GM19035 (cell line): ENCODE data around the gene ATXN1.

Experiments
- ATAC-seq: cut with Tn5 transposase; IDR thresholded peaks from one replicate; pipeline ENCODE4 v1.9.1; 2021; ENCODE audit not compliant: unreplicated experiment

The ATXN1 gene

DNA sequence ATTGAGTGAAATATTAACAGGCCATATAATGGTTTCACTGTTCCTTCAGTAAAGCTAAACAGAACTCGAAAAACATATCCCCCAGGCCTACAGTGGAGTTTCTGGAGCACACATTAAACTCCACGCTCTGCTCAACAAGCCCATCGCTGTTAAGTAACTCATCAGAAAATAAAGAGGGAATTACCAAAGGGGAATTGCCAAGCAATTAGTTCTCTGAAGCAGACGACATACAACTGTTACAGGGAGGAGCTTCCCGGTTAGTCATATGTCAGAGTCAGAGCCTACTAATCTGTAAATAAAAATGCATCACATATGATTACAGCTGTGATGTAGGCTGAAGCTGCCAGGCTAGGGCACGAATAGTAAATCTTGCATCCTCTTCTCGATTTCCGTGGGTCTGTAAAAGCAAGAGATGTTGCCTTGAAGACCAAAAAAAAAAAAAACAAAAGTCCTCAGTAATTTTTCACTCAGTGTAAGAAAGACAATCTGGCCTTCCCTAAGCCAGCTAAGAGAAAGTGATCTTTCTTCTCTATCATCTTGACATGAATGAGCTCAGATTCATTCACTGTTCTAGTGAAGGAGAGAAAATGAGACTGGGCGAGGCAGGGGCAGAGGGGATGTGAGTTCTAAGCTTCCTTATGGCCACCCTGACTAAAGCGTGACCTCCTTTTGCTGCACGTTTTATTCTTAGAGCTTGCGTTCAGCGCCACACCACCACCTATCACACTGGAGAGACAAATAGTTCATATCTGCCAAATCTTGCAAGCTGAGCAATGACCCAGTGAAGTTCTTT lies 13.8 kb downstream of the ATXN1 start:
- ATAC-seq, result no peak

DNA sequence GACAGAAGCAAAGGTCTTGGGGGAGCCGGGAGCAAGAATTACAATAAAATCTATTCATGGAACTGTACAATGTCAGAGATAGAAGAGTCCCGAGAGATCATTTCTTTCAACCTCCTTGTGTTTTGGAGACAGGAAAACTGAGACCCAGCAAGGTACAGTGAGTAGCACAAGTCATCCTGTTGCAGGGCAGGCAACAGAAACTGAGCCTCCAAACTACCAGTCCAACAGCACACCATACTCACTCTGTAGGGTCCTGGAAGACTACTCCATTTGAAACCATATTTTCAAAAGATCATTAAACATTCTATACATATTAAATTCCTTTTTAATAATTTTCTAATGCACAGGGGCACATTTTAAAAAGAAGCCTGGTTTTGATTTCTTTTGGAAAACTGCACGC lies 14.4 kb downstream of the ATXN1 start:
- ATAC-seq, result no peak

DNA sequence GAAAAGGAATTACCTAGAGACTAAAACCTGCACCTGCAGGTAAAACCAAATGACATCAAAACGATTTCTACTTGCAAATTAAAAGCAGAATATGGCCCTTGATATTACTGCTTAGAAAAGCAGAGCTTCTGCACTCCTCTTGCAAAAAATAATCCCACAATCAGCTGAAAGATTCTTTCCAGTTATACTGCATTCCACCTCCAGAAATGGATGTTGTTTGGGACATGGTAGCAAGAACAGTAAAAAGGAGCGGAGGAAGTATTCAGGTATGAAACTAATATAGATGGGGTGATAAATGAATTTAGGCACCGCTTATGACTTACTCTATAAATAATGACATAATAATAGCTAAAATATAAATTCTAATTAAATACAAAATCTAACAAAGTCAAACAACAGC lies 14.9 kb downstream of the ATXN1 start:
- ATAC-seq, result no peak

DNA sequence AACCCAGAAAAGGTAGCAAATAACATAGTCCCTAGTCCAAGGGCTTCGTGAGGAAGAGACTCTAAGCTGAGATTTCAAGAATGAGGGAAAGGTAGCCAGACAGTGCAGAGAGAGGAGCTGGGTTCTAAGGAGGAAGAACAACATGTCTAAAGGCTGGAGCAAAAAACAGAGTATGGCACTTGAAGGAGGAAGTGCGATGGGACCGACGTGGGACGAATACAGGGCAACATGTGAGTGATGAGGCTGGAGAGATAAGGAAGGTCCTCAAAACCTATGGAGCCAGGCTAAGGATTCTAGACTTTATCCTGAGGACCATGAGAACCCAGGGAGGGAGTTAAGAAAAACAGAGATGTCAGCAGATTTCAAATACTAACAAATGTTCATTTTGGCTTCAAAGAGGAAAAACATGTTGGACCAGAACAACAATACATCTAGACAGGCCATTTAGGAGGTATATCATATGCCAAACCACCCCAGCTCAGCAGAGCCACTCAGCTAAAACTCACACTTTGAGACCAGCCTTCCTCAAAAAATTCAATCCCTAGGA lies 17.5 kb downstream of the ATXN1 start:
- ATAC-seq, result no peak

DNA sequence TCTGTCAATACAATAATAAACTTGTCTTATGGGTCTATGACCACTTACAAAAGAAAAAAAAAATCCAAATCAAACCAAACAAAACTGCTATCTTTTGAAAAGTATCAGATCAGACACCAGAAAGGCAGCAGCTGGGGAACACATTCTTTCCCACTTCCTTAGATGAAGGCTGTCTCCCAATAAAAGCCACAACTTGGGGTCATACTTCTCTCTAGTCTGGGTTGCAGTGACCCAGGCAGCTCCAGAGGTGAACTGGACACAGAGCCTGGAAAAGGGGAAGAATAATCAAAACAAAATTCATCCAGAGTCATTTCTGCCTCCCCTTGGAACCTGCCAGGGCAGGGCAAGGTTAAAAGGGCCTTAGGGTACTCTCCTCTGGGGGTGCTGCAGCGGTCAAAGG lies 19.1 kb downstream of the ATXN1 start:
- ATAC-seq, result no peak

DNA sequence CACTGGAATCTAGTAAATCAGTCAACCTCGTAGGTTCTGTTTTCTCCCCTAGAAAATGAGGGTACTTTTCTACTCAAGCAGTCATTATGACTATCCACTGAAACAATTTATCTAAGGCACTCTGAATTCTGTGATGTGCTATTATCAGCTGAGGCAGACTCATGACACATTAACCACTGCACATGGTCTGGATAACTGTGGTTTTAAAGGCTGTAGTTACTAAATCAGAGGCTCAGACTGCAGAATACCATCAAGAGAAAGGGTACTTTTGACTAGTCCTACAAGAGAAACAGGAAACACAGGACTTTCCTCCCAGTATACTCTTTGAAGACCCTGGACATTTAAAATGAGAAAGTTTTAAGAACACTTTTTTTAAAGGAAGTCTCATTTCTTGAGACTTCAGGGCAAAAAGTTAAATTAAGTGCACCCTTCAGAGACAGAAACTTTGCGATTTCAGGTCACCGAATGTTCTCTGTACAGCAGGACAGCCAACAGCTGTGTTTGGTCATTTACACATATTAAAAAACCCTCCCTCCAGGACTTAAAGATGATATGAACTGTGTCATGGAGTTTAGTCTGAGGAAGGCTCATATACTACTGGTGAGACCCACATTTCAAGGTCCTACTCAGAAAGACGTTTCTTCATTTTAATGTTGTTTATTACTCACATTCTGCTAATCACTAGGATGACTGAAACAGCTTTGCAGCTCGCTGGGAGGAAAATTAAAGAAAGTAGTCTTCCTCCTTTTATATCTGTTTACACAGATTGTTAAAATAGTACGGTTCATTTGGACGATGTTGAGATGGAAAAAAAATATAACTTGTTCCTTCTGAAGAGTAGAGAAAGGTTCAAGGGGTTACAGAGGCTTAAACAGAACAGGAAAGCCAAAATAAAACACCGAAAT lies 19.9 kb downstream of the ATXN1 start:
- no peak for ATAC-seq

DNA sequence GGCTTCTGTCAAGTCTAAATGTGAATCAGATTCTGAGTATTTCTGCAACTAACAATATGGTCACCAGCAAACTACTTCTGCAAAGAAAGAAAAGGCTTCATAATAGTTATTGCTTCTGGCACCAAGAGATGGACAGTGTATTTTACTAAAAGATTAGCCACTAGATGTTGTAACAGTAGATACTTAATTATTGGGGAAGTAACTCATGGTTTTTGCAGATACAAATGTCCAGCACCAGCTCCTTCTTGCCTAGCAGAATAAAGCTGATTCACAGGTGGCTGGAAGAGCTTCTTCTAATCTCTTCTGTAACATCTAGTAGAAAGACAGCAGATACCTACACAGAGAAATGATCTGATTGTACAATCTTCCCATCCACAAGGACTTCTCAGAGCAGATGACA lies 21.2 kb downstream of the ATXN1 start:
- ATAC-seq, result no peak

DNA sequence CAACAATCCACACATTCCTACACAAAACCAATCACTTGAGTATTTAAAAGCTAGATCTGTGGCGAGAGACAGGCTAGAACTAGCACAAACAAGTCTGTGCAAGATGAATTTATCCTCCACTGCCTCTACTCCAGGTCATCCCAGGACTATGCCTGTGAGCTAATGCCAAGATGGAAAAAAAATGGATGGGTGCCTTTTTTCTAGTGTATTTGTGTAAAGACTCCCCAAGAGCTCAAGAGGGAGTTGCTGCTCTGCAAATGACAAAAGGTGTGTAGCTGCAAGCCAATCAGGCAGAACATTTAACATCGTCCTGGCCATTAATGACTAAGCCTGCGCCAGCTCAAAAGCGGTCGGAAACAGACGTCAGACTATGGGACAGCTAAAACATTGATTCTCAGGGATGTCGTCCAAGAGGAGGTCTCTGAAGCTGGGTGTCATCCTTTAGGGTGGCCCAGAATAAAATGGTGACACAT lies 21.9 kb downstream of the ATXN1 start:
- ATAC-seq, result no peak

DNA sequence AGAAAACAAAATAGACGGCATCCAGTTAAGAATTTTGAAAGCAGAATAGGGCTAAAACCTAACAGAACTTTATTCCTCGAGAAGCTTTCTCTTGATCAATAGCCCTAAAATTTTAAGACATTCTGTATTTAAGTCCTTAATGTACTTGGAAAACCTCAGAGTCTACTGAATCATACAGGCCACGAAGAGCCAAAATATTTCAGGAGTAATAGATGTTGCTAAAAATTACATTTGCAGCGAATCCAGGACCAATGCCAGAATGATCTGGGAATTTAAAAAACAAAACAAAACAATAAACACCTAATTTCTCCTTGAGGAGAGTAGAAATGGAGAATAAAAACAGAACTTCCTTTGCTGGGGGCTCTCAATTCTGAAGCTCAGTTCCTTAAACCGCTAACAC lies 23.3 kb downstream of the ATXN1 start:
- no peak for ATAC-seq

DNA sequence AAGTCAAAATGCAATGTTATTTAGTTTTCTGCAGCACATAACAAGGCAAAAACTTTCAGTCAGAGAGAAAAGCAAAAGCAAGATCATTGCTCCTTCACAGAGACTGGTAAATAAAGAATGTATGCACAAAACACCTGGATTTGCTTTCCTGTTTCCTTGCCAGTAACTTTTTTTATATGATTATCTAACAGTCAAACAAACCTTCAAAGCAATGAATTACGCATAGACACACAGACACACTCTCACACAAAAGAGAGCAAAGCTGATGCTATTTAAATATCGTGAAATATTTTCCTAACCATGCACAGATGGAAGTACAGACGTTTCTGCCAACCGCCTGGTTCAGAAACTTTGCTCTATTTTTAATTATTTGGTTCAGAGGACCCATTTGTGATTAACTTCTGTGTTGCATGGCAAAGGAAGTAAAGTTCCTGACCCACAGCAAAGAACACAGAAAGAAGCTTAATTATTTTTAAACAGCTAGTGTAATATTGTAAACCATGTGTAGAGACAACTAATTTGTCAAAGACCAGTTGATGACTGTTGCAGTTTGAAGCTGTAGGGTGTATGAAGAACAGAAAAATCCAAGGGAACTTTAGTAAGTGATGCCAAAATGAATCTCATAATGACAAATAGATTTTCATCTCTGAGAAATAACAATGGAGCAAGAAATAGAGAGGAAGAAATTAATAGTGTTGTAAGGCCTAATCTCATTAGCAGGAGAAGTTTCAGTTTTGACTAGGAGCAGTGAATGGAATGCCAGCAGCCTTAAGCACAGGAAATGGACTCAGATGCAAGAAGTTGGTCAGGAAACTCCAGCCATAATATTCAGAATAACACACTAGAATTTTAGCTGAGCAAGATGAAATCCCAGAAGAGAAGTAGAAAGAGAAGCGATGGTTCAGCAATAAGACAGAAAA lies 24.1 kb downstream of the ATXN1 start:
- ATAC-seq, result no peak

DNA sequence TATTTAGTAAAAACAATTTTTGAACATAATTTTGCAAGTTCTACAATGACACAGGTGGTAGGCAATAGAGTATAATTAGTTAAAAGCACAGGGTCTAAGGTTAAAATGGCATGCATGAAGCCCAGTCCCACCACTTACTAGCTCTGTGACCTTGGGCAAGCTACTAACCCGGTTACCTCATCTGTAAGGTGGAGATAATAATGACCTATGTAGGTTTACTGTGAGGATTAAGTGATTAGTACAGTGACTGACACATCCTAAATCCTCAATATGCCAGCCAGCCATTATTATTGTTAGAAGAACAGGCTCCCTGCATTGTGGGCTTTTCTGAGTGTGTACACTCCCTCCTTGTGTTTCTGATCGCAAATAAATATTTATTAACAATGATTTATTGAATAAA lies 26.2 kb downstream of the ATXN1 start:
- ATAC-seq, result no peak

DNA sequence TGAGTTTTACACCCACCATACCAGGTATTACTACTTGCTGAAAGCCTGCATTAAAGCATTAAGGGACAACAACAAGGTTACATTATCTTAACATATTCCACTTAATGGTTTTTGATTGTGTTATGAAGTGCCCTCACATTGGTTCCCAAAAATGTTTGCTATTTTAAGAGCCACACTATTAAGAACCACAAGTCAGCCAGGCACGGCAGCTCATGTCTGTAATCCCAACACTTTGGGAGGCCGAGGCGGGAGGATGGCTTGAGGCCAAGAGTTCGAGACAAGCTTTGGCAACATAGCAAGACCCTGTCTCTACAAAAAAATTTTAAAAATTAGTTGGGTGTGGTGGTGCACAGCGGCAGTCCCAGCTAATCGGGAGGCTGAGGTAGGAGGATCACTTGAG lies 28.2 kb downstream of the ATXN1 start:
- ATAC-seq, result no peak

DNA sequence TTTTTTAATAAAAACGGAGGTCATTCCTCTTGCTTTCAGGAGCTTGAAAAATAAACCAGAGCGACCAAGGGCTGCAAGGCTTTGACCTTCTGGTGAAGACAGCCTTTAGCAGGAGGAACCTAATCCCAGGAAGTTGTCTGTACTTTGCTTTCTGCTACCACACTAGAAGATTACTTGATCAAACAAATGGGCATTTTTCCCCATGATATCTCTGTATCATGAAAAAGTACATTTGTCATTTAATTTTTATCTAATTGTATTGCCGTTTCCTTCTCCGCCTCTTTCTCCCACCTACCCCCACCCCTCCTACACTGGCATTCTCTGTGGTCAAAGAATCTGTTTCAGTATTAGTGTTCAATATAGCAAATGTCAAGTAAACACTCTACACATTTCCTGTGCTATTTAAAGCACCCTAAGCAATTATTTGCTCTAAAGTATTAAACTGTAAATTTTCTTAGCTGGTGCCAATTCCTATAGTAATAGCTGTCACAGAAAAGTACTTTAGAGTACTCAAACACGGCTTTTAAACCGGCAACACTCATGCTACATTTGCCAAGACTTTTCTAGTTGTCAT lies 29.7 kb downstream of the ATXN1 start:
- peak; percentile 96 for ATAC-seq

DNA sequence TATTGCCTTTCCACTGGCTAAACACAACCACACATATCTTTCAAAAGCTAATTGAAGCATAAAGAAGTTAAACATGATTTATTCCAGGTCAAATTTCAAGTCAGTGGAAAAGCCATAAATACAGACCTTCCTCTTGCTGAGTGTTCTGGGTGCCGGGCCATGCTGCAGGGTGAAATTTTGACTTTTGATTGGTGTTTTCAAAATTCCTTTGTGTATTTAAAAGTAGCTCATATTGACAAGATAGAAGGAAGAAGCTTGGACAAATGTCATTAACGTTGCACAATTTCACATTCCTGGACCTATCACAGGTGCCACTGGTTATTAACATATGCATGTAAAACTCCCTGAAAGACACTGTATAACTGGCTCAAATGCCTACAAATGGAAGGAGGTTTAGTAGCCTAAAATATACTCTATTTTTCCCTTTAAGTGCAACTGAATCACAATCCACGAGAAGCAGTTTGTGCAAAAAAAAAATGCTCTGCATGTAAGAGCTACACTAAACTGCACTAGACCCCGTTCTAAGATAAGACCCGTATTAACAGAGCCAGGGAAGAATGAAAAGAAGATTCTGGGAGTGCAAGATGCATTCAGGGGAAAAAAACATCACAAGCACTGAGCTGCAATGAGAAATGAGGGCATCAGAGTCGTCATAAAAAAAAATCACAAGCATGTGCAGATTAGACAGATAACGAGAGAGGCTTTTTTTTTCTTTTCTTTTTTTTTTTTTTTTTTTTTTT lies 30.4 kb downstream of the ATXN1 start:
- ATAC-seq, result no peak

DNA sequence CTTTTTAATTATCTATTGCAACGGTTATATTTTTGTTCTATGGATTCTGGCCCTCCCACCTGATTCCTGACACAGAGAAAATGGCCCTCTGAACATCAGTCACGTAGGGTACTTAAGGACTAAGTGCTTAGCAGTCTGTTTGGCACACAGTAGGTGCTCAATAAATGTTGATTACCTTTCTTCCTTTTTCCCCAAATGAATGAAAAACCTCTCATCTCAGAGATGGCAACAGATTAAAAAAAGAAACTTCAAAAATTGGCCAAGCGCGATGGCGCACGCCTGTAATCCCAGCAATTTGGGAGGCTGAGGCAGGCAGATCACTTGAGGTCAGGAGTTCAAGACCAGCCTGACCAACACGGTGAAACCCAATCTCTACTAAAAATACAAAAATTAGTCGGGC lies 31.5 kb downstream of the ATXN1 start:
- ATAC-seq, result no peak

DNA sequence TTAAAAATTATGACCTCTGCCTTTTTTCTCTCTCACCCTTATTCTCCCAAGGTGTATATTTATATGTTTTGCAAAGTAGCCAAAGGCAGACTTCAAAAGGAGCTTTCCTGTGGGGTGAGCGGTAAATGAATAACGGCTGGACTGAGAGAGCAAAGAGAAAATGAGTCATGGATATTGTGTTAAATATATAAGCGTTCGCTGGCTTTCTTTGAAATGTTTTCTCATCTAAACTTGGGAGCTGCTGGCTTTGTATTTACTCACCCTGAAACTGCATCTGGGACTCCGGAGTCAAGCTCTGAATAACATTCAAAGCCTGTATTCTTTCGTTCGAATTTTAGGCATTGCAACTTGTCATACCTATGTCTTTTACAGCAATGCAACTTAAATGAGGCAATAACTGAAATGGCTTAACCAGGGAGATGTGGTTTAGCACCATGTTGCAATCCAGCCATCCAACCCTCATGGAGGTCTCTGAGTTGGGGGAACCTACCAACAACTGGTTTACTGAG lies 32.0 kb downstream of the ATXN1 start:
- ATAC-seq, result no peak

DNA sequence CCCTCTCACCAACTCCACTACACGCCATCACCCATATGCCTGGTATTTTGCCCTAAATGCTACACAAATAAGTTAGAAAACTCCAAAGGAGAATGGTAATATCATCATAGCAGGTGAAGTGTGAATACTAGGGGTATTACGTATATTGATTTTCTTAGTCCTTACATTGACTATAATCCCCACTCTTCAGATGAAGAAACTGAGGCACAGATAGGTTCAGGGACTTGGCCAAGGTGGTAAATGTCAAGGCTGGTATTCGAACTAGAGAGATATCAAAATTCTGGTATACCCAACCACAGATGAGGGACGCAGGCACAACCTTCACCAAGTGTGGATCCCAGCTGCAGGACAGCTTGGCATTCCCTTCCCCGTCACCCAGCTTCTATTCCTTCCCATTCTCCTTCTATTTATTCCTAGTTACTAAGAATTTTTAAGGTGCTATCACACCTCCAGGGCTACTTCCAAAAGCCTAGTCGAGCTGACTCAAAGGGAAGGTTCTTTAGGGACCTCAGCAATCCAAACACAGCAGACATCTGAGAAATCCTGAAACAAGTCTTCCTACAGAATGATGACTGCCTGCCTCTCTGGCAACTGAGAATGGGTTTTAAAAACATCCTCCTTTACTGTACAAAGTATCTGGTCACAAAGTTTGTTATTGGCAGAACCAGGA lies 32.6 kb downstream of the ATXN1 start:
- ATAC-seq, result no peak

DNA sequence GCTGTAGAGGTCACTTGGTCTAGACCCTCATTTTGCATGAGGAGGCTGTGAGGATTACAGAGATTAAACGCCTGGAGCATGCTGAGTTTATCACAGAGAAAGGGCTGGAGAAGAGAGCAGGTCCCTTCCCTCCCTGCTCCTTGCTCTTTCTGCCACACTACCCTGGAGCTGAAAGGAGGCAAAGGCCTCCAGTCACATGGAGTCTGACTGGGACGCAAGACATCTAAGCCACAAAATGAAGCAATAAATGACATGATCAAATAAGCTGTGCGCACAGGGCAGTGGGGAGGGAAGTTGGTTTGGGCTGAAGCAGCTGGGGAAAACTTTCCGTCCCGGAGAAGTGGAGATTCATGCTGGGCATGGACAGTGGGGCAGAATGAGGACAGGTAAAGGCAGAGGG lies 33.3 kb downstream of the ATXN1 start:
- no peak for ATAC-seq
